ENCODE data around the gene TRAPPC2L.

TRAPPC2L gene

DNA sequence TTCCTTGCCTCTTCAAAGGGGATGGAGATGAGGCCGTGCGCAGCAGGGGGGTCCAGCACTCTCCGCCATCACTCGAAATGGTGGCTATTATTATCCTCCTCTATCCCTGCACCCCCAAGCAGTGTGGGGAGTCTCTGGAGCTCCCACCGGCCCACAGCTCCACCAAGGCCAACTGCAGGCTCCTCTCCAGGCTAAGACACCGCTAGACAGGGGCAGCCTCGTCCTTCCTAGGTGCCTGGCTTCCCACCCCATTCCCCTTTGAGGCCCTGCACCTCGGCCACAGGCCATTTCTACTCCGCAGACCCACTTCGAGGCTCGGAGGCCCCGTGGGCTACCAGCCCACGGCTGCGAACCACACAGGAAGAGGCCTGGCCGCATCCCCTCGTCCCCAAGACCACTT lies 49.1 kb downstream of the TRAPPC2L start:
- Histone ChIP-seq H3K4me3 (ENCODE audit: low read depth, low read length) (no peak overlapping the region), H2AFZ (ENCODE audit: low read length, unreplicated experiment) (no peak overlapping the region), H3K27ac (ENCODE audit: low read depth, low read length) (no peak overlapping the region), H3K36me3 (ENCODE audit: insufficient read depth, low read length) (no peaks in the 10 kb centered on the region), H3K79me2 (ENCODE audit: control insufficient read depth, insufficient read depth, low read length, unreplicated experiment) (no peaks in the 10 kb centered on the region), H3K27me3 (ENCODE audit: insufficient read depth, low read length) (no peaks in the 10 kb centered on the region), H3K4me1 (ENCODE audit: control insufficient read depth, insufficient read depth, low read length, unreplicated experiment) (no peaks in the 10 kb centered on the region)

DNA sequence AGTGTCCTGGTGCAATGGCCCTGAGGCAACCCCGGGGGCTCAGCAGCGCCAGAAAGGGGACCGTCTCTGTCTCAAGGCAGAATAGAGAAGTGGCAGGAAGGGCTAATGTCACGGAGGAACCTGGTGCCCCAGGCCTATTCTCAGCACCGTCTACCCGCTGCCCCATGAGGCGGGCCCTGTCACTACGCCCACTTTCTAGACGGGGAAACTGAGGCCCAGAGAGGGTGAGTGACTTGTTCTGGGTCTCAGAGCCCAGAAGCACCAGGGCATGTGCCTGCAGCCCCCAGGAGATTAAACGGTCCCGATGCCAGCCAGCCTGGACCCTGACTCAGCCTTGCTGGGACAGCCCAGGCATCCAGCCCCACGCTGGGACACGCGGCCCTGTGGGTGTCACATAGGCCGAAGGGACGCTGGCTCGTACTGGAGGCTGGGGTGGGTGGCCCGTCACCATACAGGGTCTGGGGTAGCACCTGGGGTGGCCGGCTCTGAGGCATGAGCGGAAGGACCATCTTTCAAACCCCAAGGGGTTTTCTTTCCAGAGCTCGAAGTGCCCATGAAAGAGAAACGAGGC lies 49.7 kb downstream of the TRAPPC2L start:
- Histone ChIP-seq H2AFZ (ENCODE audit: low read length, unreplicated experiment) (no peak overlapping the region), H3K4me1 (ENCODE audit: control insufficient read depth, insufficient read depth, low read length, unreplicated experiment) (no peaks in the 10 kb centered on the region), H3K27me3 (ENCODE audit: insufficient read depth, low read length) (no peaks in the 10 kb centered on the region), H3K79me2 (ENCODE audit: control insufficient read depth, insufficient read depth, low read length, unreplicated experiment) (no peaks in the 10 kb centered on the region), H3K4me3 (ENCODE audit: low read depth, low read length) (no peak overlapping the region), H3K36me3 (ENCODE audit: insufficient read depth, low read length) (no peaks in the 10 kb centered on the region), H3K27ac (ENCODE audit: low read depth, low read length) (no peak overlapping the region)

DNA sequence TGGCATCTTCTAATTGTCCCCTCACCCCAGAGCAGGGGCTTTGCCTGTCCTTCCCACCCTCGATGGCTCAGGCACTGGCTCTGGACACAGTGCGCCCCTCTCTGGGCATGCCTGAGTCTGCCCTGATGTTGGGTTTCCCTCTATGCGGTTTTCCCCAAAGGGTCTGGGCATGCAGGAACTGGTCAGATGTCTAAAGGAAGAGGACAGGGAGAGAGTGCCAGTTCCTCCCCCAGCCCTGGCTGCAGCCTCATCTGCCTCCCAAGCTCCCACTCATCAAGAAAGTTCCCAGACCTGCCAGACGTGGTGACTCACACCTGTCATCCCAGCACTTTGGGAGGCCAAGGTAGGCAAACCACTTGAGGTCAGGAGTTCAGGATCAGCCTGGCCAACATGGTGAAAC lies 50.8 kb downstream of the TRAPPC2L start:
- Histone ChIP-seq H3K79me2 (ENCODE audit: control insufficient read depth, insufficient read depth, low read length, unreplicated experiment) (no peaks in the 10 kb centered on the region), H3K4me3 (ENCODE audit: low read depth, low read length) (no peak overlapping the region), H3K36me3 (ENCODE audit: insufficient read depth, low read length) (no peaks in the 10 kb centered on the region), H3K4me1 (ENCODE audit: control insufficient read depth, insufficient read depth, low read length, unreplicated experiment) (no peaks in the 10 kb centered on the region), H3K27ac (ENCODE audit: low read depth, low read length) (no peak overlapping the region), H3K27me3 (ENCODE audit: insufficient read depth, low read length) (no peaks in the 10 kb centered on the region), H2AFZ (ENCODE audit: low read length, unreplicated experiment) (no peak overlapping the region)

DNA sequence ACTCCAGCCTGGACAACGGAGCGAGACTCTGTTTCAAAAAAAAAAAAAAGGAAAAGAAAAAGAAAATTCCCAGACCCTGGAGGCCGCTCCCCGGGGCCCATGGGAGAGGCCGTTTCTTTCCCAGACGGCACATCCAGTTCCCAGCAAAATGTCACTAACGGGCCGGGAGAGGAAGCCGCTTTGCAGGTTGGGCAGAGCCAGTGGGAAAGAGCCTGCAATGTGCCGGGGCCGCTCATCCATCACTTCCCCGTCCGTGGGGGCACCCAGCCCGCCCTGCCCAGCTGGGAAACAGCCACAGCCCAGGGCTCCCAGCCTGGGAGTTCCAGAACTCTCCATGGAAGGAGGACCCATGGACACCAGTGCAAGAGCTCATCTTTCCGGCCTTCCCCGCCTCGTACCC lies 51.4 kb downstream of the TRAPPC2L start:
- H3K36me3 ChIP-seq (ENCODE audit: insufficient read depth, low read length) = no peaks in the 10 kb centered on the region
- H3K27ac ChIP-seq (ENCODE audit: low read depth, low read length) = no peak overlapping the region
- H3K4me3 ChIP-seq (ENCODE audit: low read depth, low read length) = no peak overlapping the region
- no peaks in the 10 kb centered on the region for H3K27me3 ChIP-seq (ENCODE audit: insufficient read depth, low read length)
- H3K4me1 ChIP-seq (ENCODE audit: control insufficient read depth, insufficient read depth, low read length, unreplicated experiment) = no peaks in the 10 kb centered on the region
- no peak overlapping the region for H2AFZ ChIP-seq (ENCODE audit: low read length, unreplicated experiment)
- no peaks in the 10 kb centered on the region for H3K79me2 ChIP-seq (ENCODE audit: control insufficient read depth, insufficient read depth, low read length, unreplicated experiment)

DNA sequence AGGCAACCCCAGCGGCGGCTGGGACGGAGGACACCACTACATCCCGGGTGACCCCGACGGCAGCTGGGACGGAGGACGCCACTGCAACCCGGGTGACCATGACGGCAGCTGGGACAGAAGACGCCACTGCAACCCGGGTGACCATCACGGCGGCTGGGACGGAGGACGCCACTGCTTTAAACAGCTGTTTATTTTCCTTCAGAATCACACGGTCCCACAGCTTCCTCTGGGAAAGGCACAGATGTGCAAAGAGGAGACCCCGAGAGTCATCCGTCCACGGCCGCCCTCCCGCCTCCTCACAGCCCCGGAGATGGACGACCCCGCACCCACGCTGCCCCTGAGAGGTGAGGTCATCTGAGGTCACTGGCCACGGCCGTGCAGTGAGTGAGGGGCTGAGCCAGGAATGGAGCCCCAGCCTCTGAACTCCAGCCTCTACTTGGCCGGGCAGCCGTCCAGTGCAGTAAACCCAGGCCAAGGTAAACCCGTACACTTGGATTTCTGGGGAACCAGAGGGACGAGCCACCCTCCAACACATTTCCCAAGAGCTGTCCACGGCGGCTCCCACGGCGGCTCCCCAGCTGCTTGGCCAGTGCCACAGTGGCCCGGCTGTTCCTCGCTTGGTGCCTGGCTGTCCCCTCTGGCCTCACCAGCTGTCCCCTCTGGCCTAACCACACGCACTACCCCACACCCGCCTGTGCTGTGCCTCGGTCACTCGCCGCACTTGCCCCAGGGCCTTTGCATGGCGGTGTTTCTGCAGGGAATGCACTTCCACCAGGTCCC lies 52.7 kb downstream of the TRAPPC2L start:
- H3K36me3 ChIP-seq (ENCODE audit: insufficient read depth, low read length) = no peaks in the 10 kb centered on the region

DNA sequence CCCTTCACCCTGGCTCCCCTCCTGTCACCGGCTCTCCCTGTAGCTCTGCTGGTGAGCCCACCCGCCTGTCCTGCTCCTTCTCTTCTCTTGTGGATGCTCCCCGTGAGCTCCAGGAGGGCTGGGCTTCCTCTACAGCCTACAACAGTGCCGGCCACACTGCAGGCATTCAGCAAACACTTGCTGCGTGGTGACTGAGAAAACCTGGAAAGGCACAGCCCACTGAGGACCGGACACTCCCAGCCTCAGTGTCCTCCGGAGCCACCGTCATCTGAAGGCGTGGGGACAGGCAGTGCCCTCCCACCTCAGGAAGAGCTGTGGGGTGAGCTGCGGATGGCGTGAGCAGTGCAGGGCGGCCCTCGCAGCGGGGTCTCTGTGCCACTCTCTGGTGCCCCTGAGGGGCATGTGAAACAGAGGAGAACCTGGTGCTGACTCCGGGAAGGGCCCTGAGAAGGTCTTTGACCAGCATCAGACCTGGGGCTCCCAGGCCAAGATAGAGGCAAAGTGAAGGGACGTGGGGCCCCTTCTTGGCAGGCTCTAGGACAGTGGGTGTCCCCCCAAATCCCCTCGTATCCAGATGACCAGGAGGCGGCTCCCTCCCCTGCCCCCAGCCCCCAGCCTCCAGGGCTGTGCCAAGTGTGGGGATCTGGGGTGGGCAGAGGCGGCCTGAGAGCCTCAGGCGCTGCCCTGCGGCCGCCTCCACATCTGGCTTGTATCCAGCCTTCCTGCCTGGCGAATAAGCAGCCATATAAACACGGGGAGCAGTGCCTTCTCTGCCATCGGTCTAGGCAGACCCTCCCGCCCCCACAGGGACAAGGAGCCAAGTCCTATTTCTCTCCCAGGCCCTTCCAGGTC lies 53.6 kb downstream of the TRAPPC2L start:
- Histone ChIP-seq H3K36me3 (ENCODE audit: insufficient read depth, low read length) (no peaks in the 10 kb centered on the region), H3K4me1 (ENCODE audit: control insufficient read depth, insufficient read depth, low read length, unreplicated experiment) (peaks cover 4% of the 10 kb centered on the region), H3K27me3 (ENCODE audit: insufficient read depth, low read length) (no peaks in the 10 kb centered on the region), H3K4me3 (ENCODE audit: low read depth, low read length) (no peak overlapping the region), H2AFZ (ENCODE audit: low read length, unreplicated experiment) (no peak overlapping the region), H3K27ac (ENCODE audit: low read depth, low read length) (no peak overlapping the region), H3K79me2 (ENCODE audit: control insufficient read depth, insufficient read depth, low read length, unreplicated experiment) (no peaks in the 10 kb centered on the region)

More for the DNA sequence above, 52.7 kb downstream of the TRAPPC2L start:
- no peak overlapping the region for H3K4me3 ChIP-seq (ENCODE audit: low read depth, low read length)
- no peaks in the 10 kb centered on the region for H3K27me3 ChIP-seq (ENCODE audit: insufficient read depth, low read length)
- peaks cover 4% of the 10 kb centered on the region for H3K4me1 ChIP-seq (ENCODE audit: control insufficient read depth, insufficient read depth, low read length, unreplicated experiment)
- no peaks in the 10 kb centered on the region for H3K79me2 ChIP-seq (ENCODE audit: control insufficient read depth, insufficient read depth, low read length, unreplicated experiment)
- no peak overlapping the region for H2AFZ ChIP-seq (ENCODE audit: low read length, unreplicated experiment)
- H3K27ac ChIP-seq (ENCODE audit: low read depth, low read length) = no peak overlapping the region

DNA sequence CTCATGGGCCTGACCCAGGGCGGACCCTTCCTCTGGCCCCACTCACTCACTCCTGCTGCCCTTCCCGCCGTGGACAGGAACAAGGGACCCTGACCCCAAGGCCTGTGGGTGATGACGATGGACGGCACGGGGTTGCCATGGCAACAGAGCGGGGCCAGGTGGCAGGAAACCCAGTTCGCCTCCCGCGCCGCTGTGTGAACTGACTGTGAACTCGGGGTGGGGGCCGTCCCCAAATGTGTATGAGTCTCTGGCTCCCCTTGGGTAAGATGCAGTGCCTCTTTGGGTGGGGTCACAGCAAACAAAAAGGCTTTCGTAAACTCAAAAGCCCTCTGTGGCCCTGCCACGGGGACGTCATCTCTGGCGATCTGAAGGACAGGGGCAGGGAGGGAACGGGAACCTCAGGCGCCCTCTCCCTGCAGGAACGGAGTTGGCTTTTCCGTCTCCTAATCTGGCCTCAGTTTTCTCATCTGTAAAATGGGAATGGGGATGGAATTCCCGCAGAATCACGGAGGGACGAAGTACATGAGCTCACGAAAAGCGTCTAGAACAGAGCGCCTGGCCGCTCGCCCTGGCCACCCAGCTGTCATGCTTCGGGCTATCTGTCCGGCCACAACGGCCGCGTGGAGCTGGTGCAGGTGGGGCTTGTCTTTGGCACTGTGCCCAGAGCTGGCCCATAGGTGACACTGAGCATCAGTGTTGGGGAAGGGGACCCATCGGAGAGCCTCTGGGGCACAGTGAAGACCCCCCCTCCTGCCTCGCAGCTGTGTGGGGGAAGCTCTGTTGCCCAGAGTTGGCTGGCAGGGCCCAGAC lies 54.4 kb downstream of the TRAPPC2L start:
- Histone ChIP-seq H2AFZ (ENCODE audit: low read length, unreplicated experiment) (no peak overlapping the region), H3K79me2 (ENCODE audit: control insufficient read depth, insufficient read depth, low read length, unreplicated experiment) (no peaks in the 10 kb centered on the region), H3K27me3 (ENCODE audit: insufficient read depth, low read length) (no peaks in the 10 kb centered on the region), H3K4me3 (ENCODE audit: low read depth, low read length) (no peak overlapping the region), H3K36me3 (ENCODE audit: insufficient read depth, low read length) (no peaks in the 10 kb centered on the region), H3K27ac (ENCODE audit: low read depth, low read length) (no peak overlapping the region), H3K4me1 (ENCODE audit: control insufficient read depth, insufficient read depth, low read length, unreplicated experiment) (peaks cover 4% of the 10 kb centered on the region)

DNA sequence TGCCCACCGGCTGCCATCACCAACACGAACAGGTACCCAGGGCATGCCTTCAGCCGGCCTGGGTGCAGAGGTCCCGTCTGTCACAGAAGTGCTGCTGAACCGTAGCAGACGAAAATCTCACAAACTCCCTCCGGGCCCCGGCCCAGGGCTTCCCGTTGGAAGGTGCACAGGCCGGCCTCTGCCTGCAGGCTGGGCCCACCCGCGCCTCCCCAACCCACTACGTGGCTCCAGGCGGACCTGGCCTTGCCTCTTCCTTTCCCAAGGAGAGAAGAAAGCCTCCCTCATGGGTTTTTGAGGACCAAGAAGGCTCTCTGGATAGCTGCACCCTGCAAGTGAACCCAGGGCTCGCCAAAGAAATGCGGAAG lies 55.0 kb downstream of the TRAPPC2L start:
- Histone ChIP-seq H3K79me2 (ENCODE audit: control insufficient read depth, insufficient read depth, low read length, unreplicated experiment) (no peaks in the 10 kb centered on the region), H3K4me1 (ENCODE audit: control insufficient read depth, insufficient read depth, low read length, unreplicated experiment) (peaks cover 4% of the 10 kb centered on the region)

More for the DNA sequence above, 55.0 kb downstream of the TRAPPC2L start:
- Histone ChIP-seq H3K4me3 (ENCODE audit: low read depth, low read length) (no peak overlapping the region), H3K27me3 (ENCODE audit: insufficient read depth, low read length) (no peaks in the 10 kb centered on the region), H3K36me3 (ENCODE audit: insufficient read depth, low read length) (no peaks in the 10 kb centered on the region), H3K27ac (ENCODE audit: low read depth, low read length) (no peak overlapping the region), H2AFZ (ENCODE audit: low read length, unreplicated experiment) (no peak overlapping the region)
